ENCODE results near the gene THUMPD3.
A peak's percentile ranks its signal among the peaks of the same experiment; 100 is the strongest.

Gene THUMPD3

DNA sequence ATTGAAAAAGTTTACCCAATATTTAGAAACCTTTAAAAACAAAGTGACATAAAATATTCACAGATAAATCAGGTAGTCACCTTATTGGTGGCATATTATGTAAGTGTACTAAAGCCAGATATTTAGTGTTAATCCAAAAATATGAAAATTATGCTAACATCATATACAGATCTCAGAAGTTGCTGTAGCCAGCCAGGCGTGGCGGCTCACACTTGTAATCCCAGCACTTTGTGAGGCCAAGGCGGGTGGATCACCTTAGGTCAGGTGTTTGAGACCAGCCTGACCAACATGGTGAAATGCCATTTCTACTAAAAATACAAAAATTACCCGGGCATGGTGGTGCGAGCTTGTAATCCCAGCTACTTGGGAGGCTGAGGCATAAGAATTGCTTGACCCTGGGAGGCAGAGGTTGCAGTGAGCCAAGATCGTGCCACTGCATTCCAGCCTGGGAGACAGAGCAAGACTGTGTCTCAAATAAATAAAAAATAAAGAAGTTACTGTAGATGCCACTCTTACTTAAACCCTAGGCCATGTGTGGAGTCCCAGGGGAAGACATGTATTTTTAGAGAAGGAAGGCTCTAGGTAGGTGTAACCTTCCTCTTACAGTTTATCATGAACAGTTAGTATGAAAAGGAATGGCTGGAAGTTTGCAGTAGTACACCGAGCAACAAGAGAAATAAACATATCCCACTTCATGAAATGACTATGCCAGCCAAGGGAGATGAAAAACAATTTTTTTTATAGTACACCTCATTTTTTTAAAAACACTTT is 44.2 kb downstream of the THUMPD3 start:
- peaks cover 26% of the 10 kb centered on the region for H3K4me1 ChIP-seq (ENCODE audit: control insufficient read depth, insufficient read depth, low read length)
- no peak overlapping the region for H3K9ac ChIP-seq (ENCODE audit: low read length in 2 of 2)
- no peaks in the 10 kb centered on the region for H3K9me3 ChIP-seq (ENCODE audit: control insufficient read depth in 2 of 2, low read length in 2 of 2)
- no peak overlapping the region for H3K27ac ChIP-seq (ENCODE audit: low read length)
- H3K4me3 ChIP-seq (ENCODE audit: low read length in 2 of 2), result no peak overlapping the region
- no peaks in the 10 kb centered on the region for H3K36me3 ChIP-seq (ENCODE audit: control insufficient read depth in 2 of 2, insufficient read depth in 2 of 2, low read length in 2 of 2)
- H3K27me3 ChIP-seq (ENCODE audit: control insufficient read depth in 1 of 2, insufficient read depth in 2 of 2, low read length in 2 of 2), result no peaks in the 10 kb centered on the region

DNA sequence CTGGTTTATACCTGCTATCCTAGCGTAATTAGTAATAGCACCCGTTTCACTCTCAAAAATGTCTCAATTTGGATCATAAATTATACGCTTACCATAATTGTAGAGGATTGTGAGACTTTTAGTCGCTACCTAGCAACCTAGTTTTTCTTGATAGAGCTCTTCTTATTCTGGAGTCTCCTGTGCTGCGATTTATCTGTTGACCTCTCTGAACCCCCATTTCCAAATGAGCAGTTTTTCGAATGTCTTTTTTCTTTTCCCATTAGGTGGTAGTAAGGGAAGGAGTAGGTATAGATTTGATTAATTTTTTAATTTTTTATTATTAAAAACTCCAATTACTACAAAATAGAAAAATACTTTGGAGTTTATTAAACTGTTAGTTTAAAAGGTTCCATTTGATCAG is 45.2 kb downstream of the THUMPD3 start:
- H3K27me3 ChIP-seq (ENCODE audit: control insufficient read depth in 1 of 2, insufficient read depth in 2 of 2, low read length in 2 of 2), result no peaks in the 10 kb centered on the region
- no peaks in the 10 kb centered on the region for H3K36me3 ChIP-seq (ENCODE audit: control insufficient read depth in 2 of 2, insufficient read depth in 2 of 2, low read length in 2 of 2)
- no peak overlapping the region for H3K9ac ChIP-seq (ENCODE audit: low read length in 2 of 2)
- peaks cover 19% of the 10 kb centered on the region for H3K4me1 ChIP-seq (ENCODE audit: control insufficient read depth, insufficient read depth, low read length)
- H3K9me3 ChIP-seq (ENCODE audit: control insufficient read depth in 2 of 2, low read length in 2 of 2), result no peaks in the 10 kb centered on the region
- H3K27ac ChIP-seq (ENCODE audit: low read length), result no peak overlapping the region
- no peak overlapping the region for H3K4me3 ChIP-seq (ENCODE audit: low read length in 2 of 2)

DNA sequence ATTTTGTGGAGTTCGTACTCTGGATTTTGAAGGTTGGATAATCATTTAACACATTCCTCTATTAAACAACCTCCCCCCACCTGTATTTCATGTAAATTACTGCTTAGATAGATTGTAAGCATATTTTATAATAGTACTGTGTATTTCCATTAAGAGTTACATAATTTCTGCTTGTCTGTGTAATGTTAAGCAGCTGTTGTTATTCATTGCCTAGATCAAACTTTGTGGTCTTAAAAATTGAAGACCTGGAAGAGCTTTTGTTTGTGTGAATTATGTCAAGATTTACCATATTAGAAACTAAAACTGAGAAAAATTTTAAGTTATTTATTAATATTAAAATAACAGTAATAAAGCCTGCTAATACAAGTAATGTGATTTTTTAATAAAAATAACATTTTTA is 45.7 kb downstream of the THUMPD3 start:
- Histone ChIP-seq H3K4me3 (ENCODE audit: low read length in 2 of 2) (no peak overlapping the region), H3K27me3 (ENCODE audit: control insufficient read depth in 1 of 2, insufficient read depth in 2 of 2, low read length in 2 of 2) (no peaks in the 10 kb centered on the region), H3K9me3 (ENCODE audit: control insufficient read depth in 2 of 2, low read length in 2 of 2) (no peaks in the 10 kb centered on the region), H3K4me1 (ENCODE audit: control insufficient read depth, insufficient read depth, low read length) (peaks cover 18% of the 10 kb centered on the region), H3K9ac (ENCODE audit: low read length in 2 of 2) (no peak overlapping the region), H3K27ac (ENCODE audit: low read length) (no peak overlapping the region), H3K36me3 (ENCODE audit: control insufficient read depth in 2 of 2, insufficient read depth in 2 of 2, low read length in 2 of 2) (no peaks in the 10 kb centered on the region)

DNA sequence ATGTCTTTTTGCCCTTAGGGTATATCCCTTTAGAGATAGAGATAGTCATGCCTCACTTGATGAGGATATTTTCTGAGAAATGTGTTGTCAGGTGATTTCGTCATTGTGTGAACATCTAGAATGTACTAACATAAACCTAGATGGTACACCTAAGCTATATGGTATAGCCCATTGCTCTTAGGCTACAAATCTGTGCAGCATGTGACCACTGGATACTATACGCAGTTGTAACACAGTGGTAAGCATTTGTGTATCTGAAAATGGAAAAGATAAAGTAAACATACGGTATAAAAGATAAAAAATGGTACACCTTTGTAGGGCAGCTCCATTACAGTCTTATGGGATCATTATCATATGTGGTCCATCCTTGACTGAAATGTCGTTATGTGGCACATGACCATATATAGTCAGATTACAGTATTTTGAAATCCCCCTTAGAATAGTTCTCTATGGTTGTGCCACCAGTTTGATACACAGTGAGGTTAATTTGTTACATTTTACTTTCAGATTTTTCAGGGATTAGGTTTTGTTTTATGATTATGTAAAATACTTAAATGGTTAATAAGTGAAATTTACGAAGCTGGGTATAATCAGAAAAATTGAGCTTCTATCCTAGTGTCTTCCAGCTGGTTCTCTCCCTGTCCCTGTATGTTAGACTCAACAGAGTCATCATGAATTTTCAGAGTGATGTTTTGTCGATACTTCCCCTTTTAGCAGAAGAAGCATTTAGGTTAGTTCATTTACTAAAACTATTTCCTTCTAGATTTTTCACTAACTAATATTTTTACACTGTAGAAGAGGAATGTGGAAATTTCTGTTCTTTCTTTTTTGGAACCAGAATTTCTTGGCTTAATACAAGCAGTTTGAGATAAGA is 47.4 kb downstream of the THUMPD3 start:
- Histone ChIP-seq H3K27ac (ENCODE audit: low read length) (no peak overlapping the region), H3K36me3 (ENCODE audit: control insufficient read depth in 2 of 2, insufficient read depth in 2 of 2, low read length in 2 of 2) (no peaks in the 10 kb centered on the region), H3K9me3 (ENCODE audit: control insufficient read depth in 2 of 2, low read length in 2 of 2) (no peaks in the 10 kb centered on the region), H3K4me3 (ENCODE audit: low read length in 2 of 2) (no peak overlapping the region), H3K27me3 (ENCODE audit: control insufficient read depth in 1 of 2, insufficient read depth in 2 of 2, low read length in 2 of 2) (no peaks in the 10 kb centered on the region), H3K4me1 (ENCODE audit: control insufficient read depth, insufficient read depth, low read length) (peaks cover 10% of the 10 kb centered on the region), H3K9ac (ENCODE audit: low read length in 2 of 2) (no peak overlapping the region)

DNA sequence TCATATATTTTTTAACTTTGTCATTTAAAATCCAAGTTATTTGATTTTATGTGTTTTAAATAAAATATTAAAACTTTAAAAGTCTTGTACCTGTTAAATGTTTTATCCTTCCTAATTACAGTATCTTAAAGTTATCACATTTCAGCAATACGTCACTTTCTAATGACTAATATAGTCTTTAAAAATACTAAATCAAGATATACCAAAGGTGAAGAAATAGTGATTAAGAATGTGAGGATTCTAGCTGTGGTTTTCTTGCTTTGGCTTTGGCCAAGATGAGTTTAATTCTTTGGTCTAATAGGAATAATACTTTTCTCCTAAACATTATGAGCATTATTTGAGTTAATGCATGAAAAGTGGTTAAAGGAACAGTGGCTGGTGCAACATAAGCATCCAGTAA is 48.4 kb downstream of the THUMPD3 start:
- peaks cover 0 to 2% of the 10 kb centered on the region in 2 donors for H3K36me3 ChIP-seq (ENCODE audit: control insufficient read depth in 2 of 2, insufficient read depth in 2 of 2, low read length in 2 of 2)
- no peaks in the 10 kb centered on the region for H3K9me3 ChIP-seq (ENCODE audit: control insufficient read depth in 2 of 2, low read length in 2 of 2)
- no peak overlapping the region for H3K4me3 ChIP-seq (ENCODE audit: low read length in 2 of 2)
- H3K9ac ChIP-seq (ENCODE audit: low read length in 2 of 2), result no peak overlapping the region
- no peak overlapping the region for H3K27ac ChIP-seq (ENCODE audit: low read length)
- H3K4me1 ChIP-seq (ENCODE audit: control insufficient read depth, insufficient read depth, low read length), result peaks cover 8% of the 10 kb centered on the region
- H3K27me3 ChIP-seq (ENCODE audit: control insufficient read depth in 1 of 2, insufficient read depth in 2 of 2, low read length in 2 of 2), result no peaks in the 10 kb centered on the region

DNA sequence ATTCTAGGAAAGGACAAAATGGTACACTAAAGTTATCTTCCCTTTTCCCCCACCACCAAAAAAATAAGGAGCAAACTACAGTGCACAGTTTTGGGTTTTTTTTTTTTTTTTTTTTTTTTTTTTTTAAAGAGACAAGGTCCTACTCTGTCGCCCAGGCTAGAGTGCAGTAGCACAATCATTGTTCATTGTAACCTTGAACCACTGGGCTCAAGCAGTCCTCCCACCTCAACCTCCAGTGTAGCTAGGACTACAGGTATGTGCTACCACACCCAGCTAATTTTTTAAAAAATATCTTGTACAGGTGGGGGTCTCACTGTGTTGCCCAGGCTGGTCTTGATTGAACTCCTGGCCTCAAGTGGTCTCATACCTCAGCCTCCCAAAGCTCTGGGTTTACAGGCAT is 49.4 kb downstream of the THUMPD3 start:
- Histone ChIP-seq H3K27me3 (ENCODE audit: control insufficient read depth in 1 of 2, insufficient read depth in 2 of 2, low read length in 2 of 2) (no peaks in the 10 kb centered on the region), H3K4me1 (ENCODE audit: control insufficient read depth, insufficient read depth, low read length) (peaks cover 10% of the 10 kb centered on the region), H3K4me3 (ENCODE audit: low read length in 2 of 2) (peak overlapping the region in 1 of 2 donors; percentile 23), H3K9ac (ENCODE audit: low read length in 2 of 2) (no peak overlapping the region), H3K9me3 (ENCODE audit: control insufficient read depth in 2 of 2, low read length in 2 of 2) (no peaks in the 10 kb centered on the region), H3K36me3 (ENCODE audit: control insufficient read depth in 2 of 2, insufficient read depth in 2 of 2, low read length in 2 of 2) (peaks cover 0 to 2% of the 10 kb centered on the region in 2 donors), H3K27ac (ENCODE audit: low read length) (no peak overlapping the region)

DNA sequence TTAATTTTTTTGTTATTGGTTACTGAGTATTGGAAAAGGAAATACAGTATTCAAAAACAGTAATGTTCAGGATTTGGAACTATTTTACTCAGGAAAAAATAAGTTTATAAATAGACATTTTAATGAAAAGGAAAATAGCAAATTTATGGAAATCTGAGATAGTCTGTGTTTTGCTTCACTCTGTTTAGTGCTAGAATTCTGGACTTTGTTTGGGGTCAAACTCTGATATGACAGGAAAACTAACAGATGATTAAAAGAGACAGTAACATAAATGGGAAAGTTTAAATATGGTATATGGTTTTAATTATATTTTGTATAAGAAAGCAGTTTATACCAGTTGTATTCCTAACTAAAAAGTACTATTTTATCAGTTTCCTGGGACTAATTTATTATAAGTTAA is 52.0 kb downstream of the THUMPD3 start:
- Histone ChIP-seq H3K4me1 (ENCODE audit: control insufficient read depth, insufficient read depth, low read length) (peaks cover 7% of the 10 kb centered on the region), H3K9ac (ENCODE audit: low read length in 2 of 2) (no peak overlapping the region), H3K27ac (ENCODE audit: low read length) (no peak overlapping the region), H3K36me3 (ENCODE audit: control insufficient read depth in 2 of 2, insufficient read depth in 2 of 2, low read length in 2 of 2) (peaks cover 0 to 2% of the 10 kb centered on the region in 2 donors), H3K27me3 (ENCODE audit: control insufficient read depth in 1 of 2, insufficient read depth in 2 of 2, low read length in 2 of 2) (no peaks in the 10 kb centered on the region), H3K4me3 (ENCODE audit: low read length in 2 of 2) (no peak overlapping the region), H3K9me3 (ENCODE audit: control insufficient read depth in 2 of 2, low read length in 2 of 2) (no peaks in the 10 kb centered on the region)

DNA sequence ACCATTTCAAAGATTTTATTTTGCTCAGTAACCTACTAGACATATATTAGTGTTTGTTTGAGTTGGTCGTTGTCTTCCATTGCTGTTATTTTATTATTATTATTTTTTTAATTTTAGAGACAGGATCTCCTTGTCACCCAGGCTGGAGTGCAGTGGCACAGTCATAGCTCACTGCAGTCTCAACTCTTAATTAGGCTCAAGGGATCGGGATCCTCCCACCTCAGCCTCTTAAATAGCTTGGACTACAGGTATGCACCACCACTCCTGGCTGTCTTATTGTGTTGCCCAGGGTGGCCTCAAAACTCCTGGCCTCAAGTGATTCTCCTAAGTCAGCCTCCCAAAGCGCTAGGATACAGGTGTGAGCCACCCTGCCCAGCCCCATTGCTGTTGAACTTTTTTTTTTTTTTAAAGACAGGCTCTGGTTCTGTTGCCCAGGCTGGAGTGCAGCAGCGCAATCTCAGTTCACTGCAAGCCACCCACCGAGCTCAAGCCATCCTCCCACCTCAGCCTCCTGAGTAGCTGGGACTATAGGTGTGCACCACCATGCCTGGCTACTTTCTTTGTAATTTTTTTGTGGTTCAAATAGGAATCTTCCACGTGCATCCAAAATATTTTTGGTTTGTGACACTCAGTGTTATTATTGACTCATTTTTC is 52.8 kb downstream of the THUMPD3 start:
- Histone ChIP-seq H3K36me3 (ENCODE audit: control insufficient read depth in 2 of 2, insufficient read depth in 2 of 2, low read length in 2 of 2) (peaks cover 0 to 2% of the 10 kb centered on the region in 2 donors), H3K4me1 (ENCODE audit: control insufficient read depth, insufficient read depth, low read length) (peaks cover 7% of the 10 kb centered on the region), H3K9ac (ENCODE audit: low read length in 2 of 2) (no peak overlapping the region), H3K9me3 (ENCODE audit: control insufficient read depth in 2 of 2, low read length in 2 of 2) (no peaks in the 10 kb centered on the region), H3K4me3 (ENCODE audit: low read length in 2 of 2) (no peak overlapping the region), H3K27me3 (ENCODE audit: control insufficient read depth in 1 of 2, insufficient read depth in 2 of 2, low read length in 2 of 2) (no peaks in the 10 kb centered on the region), H3K27ac (ENCODE audit: low read length) (no peak overlapping the region)

DNA sequence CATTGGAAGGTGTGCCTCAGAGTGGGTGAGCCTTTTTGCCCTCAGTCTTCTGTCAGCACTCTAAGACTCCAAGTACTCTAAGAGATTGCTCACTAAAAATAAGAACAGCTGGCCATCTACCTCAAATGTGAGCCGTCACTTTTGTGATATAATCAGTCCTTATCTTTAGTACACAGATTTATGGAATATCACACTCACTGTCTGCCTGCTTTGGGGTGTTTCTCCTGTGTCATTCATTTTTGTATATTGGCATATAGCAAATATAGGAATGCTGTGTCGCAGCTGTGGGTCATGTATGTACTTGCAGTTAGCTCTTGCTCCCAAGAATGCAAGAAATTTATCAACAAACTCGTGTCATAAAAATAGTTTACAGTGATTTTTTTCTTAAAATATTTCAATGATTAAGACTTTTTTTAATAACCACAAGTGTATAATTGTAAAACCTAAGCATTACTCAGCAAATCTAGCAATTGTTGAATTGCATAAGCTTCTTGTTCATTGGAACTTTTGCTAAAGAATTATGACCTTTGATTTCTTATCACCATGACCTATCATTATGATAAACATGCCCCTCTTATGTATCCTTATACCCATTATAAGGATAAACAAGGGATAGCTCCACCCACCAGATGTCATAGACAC is 53.4 kb downstream of the THUMPD3 start:
- H3K36me3 ChIP-seq (ENCODE audit: control insufficient read depth in 2 of 2, insufficient read depth in 2 of 2, low read length in 2 of 2), result peaks cover 0 to 2% of the 10 kb centered on the region in 2 donors
- H3K9ac ChIP-seq (ENCODE audit: low read length in 2 of 2), result no peak overlapping the region
- no peak overlapping the region for H3K4me3 ChIP-seq (ENCODE audit: low read length in 2 of 2)
- no peak overlapping the region for H3K27ac ChIP-seq (ENCODE audit: low read length)
- H3K27me3 ChIP-seq (ENCODE audit: control insufficient read depth in 1 of 2, insufficient read depth in 2 of 2, low read length in 2 of 2), result no peaks in the 10 kb centered on the region
- peaks cover 7% of the 10 kb centered on the region for H3K4me1 ChIP-seq (ENCODE audit: control insufficient read depth, insufficient read depth, low read length)
- H3K9me3 ChIP-seq (ENCODE audit: control insufficient read depth in 2 of 2, low read length in 2 of 2), result no peaks in the 10 kb centered on the region

DNA sequence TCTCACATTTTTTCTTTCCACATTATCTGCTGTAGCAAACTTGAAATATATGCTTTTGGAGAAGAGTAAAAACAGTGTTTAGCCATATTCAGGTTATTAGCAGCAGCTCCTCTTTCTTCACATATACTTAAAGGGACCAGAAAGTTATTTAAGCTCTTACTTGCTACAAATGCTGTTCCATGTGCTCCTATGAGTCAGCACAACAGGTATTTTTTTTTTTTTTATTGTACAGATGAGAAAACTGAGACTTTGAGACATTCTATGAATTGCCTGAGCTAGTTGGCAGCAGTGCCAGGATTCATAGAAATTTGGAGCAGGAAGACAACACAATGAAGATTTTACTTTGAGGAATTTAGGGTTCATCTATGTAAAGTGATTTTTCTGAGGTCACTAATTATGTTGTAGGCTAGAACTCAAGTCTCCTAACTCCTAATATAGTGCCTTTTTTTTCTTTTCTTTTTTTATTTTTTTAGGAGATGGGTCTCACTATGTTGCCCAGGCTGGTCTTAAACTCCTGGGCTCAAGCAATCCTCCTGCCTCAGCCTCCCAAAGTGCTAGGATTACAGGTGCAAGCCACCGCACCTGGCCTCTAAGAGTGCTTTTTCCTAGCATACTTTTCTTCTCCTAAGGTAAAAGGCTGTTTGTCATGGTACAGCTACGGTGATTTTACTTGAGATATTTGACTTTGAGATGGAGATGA is 58.1 kb downstream of the THUMPD3 start:
- Histone ChIP-seq H3K9ac (ENCODE audit: low read length in 2 of 2) (no peak overlapping the region), H3K27ac (ENCODE audit: low read length) (no peak overlapping the region), H3K36me3 (ENCODE audit: control insufficient read depth in 2 of 2, insufficient read depth in 2 of 2, low read length in 2 of 2) (no peaks in the 10 kb centered on the region), H3K9me3 (ENCODE audit: control insufficient read depth in 2 of 2, low read length in 2 of 2) (no peaks in the 10 kb centered on the region), H3K27me3 (ENCODE audit: control insufficient read depth in 1 of 2, insufficient read depth in 2 of 2, low read length in 2 of 2) (no peaks in the 10 kb centered on the region), H3K4me1 (ENCODE audit: control insufficient read depth, insufficient read depth, low read length) (peaks cover 14% of the 10 kb centered on the region), H3K4me3 (ENCODE audit: low read length in 2 of 2) (no peak overlapping the region)

Measured in stomach smooth muscle (tissue), 2 donors.